Measurements from ENCODE around the gene LAMC3. TPM values are rescaled to one million over a fixed set of nuclear protein-coding genes. Genes with fewer than 3 reads are reported as not detected.

Gene LAMC3
- total RNA-seq, 1 donor from 2014 or later, result 0.03 TPM

Other genes starting within 250 kb of the LAMC3 start
- 44.6 and 50.3 TPM in 2 replicates for gene ABL1, start 173.9 kb upstream of the LAMC3 start, total RNA-seq
- not detected in 2 replicates for gene QRFP, start 112.4 kb upstream of the LAMC3 start, total RNA-seq
- 0.36 and 0.48 TPM in 2 replicates for gene FIBCD1, start 69.9 kb upstream of the LAMC3 start, total RNA-seq
- 75.4 and 163 TPM in 2 replicates for gene AIF1L, start 87.4 kb downstream of the LAMC3 start, total RNA-seq
- gene NUP214, start 116.4 kb downstream of the LAMC3 start, total RNA-seq, result 15.6 and 16.4 TPM in 2 replicates

Measured in myocyte (in vitro differentiated cells).